Kidney glomerular epithelial cell (primary cell): ENCODE results near the gene MEIS2.
"Not testable (repeated sequence)": the region's sequence is repeated elsewhere in the genome, so short reads cannot be mapped to it uniquely, and the experiment has no call there.

Experiments used
- DNase-seq: peaks from one replicate; lab custom pipeline; 2025; lab: John Stamatoyannopoulos, UW

Gene MEIS2

DNA sequence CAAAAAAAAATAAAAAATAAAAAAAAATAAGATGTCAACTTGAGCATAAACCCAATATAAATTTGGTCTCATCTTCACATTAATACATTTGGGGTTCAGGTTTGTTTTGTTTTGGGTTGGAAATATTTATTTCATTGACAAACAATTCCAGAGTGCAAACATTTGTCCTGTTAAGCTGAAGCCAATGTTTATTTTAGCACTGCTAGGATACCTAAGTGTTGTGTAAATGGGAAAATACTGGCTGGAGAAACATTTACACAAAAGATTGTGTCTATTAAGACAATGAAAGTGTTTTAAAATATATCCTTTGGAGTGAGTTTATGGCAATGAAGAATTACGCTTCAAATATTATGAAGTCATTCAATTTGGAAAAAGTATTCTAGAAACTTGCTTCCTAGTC, 91.1 kb downstream of the MEIS2 start:
- no peak for DNase-seq

- DNase-seq: no peak
Observed at GRCh38 chr15:37008205-37008604, 92.1 kb downstream of the MEIS2 start.

DNA sequence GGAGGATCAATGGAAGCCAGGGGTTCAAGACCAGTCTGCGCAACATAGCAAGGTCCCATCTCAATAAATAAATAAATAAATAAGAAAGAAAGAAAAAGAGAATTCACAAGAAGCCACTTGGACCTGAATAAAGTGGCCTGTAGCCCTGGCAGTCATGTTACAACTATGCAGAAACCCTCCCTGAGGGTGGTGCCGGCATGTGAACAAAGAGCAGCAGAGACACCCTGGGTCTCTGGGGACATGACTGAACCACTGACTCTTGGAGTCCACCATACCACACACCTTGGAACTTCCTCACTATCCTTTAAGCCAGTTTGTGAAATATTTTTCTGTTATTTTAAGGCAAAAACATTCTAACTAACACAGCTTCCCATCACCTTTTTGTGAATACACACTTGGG, 93.0 kb downstream of the MEIS2 start:
- no peak for DNase-seq

DNA sequence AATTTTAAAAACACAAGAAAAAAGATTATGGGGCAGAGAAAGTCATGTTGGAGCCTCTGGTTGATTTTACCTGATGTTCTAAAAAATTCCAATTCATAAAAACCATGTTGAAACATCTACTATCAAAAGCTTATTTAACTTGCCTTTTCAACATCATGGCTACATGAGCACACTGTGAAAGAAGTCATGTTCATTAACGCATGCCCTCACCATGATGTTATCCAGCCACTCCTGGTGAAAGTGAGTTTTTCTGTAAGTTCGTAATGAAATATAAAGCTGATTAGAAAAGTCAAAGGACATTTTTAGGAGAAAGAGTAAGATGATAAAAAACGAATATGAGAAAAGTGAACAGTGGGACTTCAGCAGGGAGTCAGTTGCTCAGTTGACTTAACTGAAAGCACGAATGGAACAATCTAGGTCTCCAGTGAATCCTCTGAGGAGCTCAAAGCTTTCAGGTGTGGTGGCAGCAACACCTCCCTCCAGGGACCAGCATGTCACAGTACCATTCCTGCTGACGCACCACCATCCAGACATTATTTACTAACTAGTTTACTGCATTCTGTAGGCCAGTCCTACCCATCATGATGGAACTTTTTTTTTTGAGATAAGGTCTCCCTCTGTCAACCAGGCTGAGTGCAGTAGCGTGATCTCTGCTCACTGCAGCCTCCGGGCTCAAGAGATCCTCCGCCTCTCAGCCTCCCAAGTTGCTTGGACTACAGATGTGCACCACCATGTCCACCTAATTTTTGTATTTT, 95.2 kb downstream of the MEIS2 start:
- DNase-seq: no peak

- DNase-seq: no peak
Observed at GRCh38 chr15:37004373-37004869, 95.9 kb downstream of the MEIS2 start.

- no peak for DNase-seq
Observed at GRCh38 chr15:37002041-37002672, 98.2 kb downstream of the MEIS2 start.

DNA sequence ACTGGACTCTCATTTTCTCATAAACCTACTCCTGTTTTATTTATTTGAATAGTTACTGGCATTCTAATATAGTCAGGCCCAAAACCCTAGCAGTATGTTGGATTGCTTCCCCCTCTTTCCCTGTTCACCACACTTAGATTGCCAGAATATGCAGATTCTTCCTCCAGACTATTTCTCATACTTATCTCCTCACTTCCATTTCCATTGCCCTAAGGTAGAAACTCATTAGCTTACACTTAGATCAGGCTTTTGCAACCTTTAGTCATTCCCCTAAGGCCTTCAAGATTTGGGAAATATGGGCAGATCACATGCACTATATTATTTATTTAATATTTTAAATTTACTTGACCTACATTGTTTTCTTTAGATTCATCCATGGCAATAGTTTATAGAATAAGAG, 98.9 kb downstream of the MEIS2 start:
- DNase-seq: no peak

DNA sequence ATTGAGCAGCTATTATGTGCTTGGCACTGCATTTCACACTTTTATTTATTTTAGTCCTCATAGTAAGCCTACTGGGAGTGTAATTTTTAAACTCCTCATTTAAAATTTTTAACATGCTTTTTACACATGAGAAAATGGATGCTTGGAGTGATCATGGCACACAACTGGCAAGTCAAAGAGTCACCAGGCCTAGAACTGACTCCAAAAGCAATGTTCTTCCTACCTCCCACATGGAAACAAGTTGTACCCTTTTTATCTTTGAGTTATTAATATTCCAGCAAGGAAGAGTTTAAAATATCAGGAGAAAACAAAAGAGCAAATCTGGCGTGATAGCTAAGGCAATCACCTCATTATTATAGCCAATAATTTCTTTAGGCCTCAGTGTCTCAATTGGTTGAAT, 100.6 kb downstream of the MEIS2 start:
- no peak for DNase-seq

- no peak for DNase-seq
Observed at GRCh38 chr15:36996538-36997181, 103.7 kb downstream of the MEIS2 start.

DNA sequence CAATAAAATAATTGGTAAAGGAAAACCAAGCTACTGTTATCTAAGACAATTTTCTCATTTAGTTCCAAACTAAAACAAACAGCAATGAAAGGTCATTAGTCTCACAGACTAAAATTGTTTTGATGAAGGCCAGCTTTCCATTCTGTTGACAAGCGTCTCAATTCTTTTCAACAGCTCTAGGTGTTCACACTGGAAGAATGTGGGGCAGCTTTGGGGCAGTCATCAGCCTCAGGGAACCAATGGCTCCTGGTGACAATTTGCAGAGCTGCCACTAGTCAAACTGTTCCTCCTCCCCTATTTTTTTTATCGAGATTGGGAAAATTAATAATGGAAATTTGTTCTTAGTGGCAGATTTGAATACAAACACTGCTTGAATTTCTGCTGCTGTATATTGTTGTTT, 104.2 kb downstream of the MEIS2 start:
- no peak for DNase-seq

DNA sequence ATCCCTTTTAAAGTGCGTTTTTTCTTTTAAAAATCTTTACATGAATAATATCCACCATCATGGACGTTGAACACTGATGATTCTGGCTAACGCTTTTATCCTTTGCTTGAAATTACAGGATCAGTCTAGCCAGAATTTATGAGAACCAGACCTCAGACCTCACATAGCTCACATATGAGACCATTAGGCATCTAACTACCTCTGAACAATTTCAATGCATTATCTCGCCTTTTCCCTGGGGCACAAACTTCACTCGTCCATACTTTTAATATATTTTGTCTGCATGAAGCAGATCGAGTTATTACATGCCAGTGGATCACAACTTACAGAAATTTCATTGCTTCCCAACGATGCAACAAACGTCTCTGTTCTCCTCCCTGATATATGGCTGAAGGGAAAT, 105.6 kb downstream of the MEIS2 start:
- DNase-seq: no peak

GRCh38 chr15:36992454-36992853, 107.9 kb downstream of the MEIS2 start:
- no peak for DNase-seq

DNA sequence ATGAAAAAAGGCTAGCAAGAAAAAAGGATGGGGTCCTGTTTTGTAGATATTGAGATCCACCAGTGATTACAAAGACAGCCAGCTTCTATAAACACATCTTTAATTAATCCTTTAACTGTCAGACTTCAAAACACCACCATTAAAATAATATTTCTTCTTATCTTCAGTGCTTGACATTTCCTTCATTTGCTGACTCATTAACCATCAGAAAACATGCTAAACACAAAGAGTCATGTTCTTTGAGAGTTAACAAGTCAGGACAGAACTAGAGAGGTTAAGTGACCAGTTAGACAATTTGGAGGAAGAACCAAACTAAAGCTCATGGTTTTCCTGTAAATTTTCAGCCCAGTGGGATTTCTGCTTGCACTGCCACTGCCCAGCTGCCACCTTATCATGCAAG, 111.4 kb downstream of the MEIS2 start:
- no peak for DNase-seq

DNA sequence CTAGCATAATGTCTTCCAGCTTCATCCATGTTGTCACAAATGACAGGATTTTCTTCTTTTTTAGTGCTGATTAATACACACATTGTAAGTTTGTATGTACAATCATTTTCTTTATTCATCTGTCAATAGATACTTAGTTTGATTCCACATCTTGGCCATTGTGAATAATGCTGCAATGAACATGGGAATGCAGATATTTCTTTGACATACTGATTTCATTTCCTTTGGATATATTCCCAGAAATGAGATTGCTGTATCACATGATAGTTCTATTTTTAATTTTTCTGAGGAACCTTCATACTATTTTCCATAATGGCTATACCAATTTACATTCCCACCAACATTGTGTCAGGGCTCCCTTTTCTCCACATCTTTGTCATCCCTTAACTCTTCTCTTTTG, 117.9 kb downstream of the MEIS2 start:
- no peak for DNase-seq

DNA sequence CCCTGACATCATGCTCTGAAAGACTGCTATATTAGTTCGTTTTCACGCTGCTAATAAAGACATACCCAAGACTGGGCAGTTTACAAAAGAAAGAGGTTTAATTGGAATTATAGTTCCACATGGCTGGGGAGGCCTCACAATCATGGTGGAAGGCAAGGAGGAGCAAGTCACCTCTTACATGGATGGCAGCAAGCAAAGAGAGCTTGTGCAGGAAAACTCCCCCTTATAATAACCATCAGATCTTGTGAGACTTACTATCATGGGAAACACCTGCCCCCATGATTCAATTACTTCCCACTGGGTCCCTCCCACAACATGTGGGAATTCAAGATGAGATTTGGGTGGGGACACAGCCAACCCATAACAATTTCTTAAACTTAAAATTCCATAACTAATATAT, 120.1 kb downstream of the MEIS2 start:
- not testable (repeated sequence) for DNase-seq

DNA sequence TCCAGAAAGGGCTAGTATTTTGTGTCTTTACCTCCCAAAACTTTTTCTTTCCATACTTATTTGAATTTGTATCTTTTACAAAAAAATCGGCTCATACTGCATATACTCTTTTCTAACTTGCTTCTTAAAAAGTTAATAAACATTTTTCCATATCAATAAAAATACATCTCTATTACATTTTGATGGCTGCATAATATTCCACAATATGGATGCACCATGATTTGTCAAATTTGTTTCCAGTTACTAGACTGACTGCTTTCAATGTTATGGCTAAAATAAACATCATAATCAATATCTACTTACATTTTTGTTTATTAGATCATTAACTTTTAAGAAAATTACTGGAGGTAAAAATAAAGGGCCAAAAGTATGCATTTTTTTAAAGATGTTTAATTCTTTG, 121.7 kb downstream of the MEIS2 start:
- DNase-seq: no peak

- no peak for DNase-seq
Observed at GRCh38 chr15:36978126-36978525, 122.2 kb downstream of the MEIS2 start.

- DNase-seq: no peak
Observed at GRCh38 chr15:36977659-36978058, 122.7 kb downstream of the MEIS2 start.

GRCh38 chr15:36972704-36973103, 127.6 kb downstream of the MEIS2 start:
- DNase-seq: no peak

DNA sequence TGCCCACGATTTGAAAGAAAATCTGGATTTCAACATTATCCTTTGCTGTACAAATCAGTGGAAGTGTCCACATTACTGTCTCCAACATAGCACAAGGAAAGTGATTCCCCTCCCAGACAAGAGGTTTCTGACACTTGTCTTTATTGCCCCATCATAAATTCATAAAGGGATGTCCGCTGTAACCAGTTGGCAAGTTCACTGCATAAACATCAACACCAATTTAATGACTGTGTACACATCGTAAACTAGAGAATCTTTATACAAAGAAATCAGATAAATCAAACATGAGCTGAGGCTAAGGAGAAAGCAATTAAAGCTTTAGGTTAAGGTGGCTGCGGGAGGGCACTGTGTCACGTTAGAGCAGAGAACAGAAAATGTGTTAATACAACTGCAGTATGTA, 129.8 kb downstream of the MEIS2 start:
- DNase-seq: no peak

DNA sequence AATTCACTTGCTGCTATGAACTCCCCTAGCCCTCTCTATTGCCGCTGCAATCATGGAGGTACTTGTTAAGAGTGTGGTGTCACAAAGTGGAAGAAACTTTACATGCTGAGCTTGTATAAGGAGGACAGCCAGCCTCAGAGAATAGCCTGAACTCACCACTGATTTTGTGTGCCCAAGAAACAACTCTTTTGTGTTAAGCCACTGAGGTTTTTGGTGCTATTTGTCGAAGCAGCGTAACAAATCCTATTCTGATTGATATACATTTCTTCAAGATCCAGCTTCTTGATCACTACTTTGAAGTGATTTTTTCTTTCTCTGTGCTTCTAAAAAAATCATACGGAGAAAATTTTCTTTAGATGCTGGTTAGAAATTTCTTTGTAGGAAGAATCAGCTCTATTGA, 132.4 kb downstream of the MEIS2 start:
- no peak for DNase-seq

DNA sequence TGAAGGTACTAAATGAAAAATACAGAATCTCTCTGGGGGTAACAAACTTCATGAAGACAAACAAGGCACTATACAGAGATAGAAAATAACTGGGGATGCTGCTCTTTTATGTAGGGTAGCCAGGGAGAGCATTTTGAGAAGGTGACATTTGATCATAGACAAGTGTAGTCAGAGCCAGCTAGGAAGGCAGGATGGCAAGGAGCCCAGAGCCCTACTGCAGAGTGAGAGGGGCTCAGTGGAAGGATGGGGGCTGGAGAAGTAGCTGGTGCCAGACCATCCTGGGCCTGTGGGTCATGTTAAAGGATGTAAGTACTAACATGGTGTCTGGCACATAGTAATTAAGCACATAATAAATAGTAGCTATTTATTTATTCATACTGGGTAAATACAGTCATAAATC, 133.6 kb downstream of the MEIS2 start:
- DNase-seq: no peak
